Activated naive CD4-positive, alpha-beta T cell treated with anti-CD3 and anti-CD28 coated beads, Interleukin-2, amount 50 U/mL, for 16 hours (primary cell): ENCODE data around the gene C1QL4.
"Not testable (repeated sequence)": the region's sequence is repeated elsewhere in the genome, so short reads cannot be mapped to it uniquely, and the experiment has no call there.

Source experiments
- DNase-seq: peaks from one replicate; pipeline ENCODE4 v3.0.0-alpha.2; 2020

C1QL4 gene

GRCh38 chr12:49297695-49298060 lies 39.3 kb downstream of the C1QL4 start:
- no peak for DNase-seq

DNA sequence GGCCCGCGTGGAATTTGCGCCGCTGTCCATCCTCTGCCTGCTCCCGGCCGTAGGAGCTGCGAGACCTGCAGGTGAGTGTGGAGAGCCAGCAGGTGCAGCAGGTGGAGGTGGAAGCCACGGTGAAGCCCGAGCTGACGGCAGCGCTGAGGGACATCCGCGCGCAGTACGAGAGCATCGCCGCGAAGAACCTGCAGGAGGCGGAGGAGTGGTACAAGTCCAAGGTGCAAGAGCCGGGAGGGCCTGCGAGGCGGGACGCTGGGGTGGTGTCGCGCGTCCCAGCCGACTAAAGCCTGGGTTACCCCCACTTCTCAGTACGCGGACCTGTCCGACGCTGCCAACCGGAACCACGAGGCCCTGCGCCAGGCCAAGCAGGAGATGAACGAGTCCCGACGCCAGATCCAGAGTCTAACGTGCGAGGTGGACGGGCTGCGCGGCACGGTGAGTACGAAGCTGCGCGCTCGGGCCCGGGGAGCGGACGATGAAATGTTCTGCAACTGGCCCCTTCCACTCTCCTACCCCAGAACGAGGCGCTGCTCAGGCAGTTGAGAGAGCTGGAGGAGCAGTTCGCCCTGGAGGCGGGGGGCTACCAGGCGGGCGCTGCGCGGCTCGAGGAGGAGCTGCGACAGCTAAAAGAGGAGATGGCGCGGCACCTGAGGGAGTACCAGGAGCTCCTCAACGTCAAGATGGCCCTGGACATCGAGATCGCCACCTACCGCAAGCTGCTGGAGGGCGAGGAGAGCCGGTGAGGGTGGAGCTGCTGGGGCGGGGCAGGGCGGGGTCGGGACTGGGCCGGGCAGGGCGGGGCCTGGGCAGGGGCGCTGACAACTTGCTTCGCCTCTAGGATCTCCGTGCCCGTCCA lies 39.9 kb downstream of the C1QL4 start:
- peak; percentile 23 for DNase-seq

DNA sequence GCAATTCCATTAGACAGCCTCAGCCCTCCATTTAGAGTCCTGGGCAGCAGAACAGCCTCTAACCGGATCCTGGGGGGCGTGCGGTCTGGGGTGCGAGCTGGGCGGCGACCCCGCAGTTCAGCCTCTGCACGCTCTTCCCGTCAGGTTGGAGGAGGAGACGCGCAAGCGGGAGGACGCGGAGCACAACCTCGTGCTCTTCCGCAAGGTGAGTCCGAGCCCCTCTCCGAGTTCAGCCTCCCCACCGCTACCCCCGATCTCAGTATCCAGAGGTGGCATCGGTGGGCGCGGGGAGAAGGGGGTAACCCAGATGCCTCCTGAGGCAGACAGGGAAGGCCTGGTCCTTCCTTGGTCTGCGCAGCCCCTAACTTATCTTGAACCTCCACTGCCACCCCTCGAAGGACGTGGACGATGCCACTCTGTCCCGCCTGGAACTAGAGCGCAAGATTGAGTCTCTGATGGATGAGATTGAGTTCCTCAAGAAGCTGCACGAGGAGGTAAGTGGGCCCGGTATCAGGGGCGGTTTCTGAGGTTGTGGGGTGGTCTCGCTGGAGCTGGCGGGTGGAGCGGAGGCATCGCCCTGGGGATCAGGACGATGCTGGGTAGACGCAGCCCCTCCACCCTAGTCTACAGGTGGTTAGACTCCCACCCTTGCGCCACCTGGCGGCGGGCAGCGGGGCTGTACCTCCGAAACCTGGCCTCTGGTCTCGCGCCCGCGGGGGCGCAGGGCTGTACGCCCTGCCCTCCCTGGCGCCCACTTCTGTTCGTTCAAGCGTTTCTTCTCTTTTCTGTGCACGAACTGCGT lies 40.8 kb downstream of the C1QL4 start:
- peak; percentile 71 for DNase-seq

DNA sequence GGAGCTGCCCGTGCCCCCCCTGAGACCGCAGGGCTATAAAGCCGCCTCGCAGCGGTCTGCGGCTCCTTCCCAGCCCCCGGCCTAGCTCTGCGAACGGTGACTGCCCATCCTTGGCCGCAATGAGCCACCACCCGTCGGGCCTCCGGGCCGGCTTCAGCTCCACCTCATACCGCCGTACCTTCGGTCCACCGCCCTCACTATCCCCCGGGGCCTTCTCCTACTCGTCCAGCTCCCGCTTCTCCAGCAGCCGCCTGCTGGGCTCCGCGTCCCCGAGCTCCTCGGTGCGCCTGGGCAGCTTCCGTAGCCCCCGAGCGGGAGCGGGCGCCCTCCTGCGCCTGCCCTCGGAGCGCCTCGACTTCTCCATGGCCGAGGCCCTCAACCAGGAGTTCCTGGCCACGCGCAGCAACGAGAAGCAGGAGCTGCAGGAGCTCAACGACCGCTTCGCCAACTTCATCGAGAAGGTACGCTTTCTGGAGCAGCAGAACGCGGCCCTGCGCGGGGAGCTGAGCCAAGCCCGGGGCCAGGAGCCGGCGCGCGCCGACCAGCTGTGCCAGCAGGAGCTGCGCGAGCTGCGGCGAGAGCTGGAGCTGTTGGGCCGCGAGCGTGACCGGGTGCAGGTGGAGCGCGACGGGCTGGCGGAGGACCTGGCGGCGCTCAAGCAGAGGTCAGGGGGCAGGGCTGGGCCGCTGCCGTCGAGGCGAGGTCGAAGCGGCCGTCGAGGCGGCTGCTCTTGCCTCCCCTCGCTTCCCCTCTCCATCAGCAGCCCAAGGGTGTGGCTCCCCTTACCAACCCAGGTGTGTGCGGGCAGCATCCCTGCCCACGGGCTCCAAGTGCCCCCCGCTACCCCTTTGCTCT lies 41.7 kb downstream of the C1QL4 start, which contains the start of gene PRPH:
Gene PRPH, plus strand, starts transcription at position 66 of the 855 bp plus-strand sequence. Its CDS starts 54 bp downstream, at position 120.
- DNase-seq, result no peak

- DNase-seq, result no peak
These were observed 42.2 kb downstream of the C1QL4 start for GRCh38 chr12:49294804-49295081.

DNA sequence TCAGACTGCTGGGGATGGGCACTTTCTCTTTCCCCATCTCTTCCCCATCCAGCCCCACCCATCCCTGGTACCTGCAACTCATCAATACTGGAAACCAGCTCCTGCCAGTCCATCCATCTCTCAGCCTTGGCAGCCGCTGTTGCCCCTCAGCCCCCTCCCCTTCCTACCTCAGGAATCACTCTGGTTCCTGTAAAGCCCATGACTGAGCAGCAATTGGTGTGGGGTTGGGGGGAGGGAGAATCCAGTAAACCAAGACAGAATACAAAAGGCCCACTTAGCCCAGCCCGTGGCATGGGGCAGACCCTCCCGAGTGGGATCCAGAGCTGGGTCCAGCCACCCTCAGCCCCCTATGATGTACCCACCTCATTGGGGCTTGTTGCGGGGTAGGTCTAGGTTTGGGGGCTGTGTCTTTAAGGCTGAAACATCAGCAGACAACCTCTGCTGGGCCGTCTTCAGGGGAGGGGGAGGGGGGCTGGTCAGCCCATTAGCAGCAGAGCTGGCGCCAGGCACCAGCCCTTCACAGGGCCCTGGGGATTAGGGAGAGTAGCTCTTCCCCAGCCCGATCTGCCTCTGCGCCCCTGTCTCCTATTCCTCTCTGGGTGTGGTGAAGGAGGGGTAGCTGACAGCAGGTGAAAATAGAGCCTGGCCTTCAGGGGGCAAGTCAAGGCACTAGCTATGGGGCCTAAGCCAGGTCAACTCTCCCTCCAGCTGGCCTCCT lies 42.7 kb downstream of the C1QL4 start:
- no peak for DNase-seq

GRCh38 chr12:49293056-49293956 lies 43.7 kb downstream of the C1QL4 start:
- DNase-seq, result no peak

DNA sequence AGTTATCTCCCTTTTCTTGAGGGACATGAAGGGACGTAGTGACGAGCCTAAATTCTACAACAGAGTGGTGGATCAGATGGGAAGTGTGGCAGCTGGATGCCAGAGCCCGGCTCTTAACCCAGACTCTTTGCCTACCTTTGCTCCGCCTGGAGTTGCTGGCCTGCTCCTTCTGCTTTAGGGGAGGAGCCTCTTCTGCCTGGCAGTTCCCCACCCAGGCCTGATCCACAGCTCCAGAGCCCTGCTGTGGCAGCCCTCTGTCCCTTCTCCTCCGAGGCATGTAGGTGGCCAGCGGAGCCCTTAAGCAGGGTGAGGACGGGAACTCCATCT lies 44.3 kb downstream of the C1QL4 start:
- DNase-seq, result no peak

GRCh38 chr12:49288922-49289555 lies 47.9 kb downstream of the C1QL4 start:
- DNase-seq, result no peak

- peak; percentile 63 for DNase-seq
These were observed 48.6 kb downstream of the C1QL4 start for GRCh38 chr12:49288412-49288853.

DNA sequence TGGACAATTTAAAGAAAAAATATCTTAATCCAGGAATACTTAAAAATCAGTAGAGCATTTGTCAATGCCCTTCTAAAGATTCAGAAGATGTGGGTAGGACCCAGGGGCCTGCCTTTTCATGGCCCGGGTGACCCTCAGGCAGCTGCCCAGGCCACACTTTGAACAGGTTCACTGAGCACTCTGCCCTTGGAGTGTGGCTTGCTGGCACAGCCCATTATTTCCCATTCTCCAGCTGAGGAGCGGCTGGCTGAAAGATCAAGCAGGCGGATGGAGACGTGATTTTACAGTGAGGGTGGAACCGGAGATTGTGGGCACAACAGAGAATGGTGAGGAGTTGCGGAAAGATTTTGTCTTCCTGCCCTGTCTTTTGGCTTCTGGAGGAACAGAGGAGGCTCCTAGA lies 49.1 kb downstream of the C1QL4 start:
- no peak for DNase-seq

- no peak for DNase-seq
These were observed 52.3 kb downstream of the C1QL4 start for GRCh38 chr12:49284672-49285071.

DNA sequence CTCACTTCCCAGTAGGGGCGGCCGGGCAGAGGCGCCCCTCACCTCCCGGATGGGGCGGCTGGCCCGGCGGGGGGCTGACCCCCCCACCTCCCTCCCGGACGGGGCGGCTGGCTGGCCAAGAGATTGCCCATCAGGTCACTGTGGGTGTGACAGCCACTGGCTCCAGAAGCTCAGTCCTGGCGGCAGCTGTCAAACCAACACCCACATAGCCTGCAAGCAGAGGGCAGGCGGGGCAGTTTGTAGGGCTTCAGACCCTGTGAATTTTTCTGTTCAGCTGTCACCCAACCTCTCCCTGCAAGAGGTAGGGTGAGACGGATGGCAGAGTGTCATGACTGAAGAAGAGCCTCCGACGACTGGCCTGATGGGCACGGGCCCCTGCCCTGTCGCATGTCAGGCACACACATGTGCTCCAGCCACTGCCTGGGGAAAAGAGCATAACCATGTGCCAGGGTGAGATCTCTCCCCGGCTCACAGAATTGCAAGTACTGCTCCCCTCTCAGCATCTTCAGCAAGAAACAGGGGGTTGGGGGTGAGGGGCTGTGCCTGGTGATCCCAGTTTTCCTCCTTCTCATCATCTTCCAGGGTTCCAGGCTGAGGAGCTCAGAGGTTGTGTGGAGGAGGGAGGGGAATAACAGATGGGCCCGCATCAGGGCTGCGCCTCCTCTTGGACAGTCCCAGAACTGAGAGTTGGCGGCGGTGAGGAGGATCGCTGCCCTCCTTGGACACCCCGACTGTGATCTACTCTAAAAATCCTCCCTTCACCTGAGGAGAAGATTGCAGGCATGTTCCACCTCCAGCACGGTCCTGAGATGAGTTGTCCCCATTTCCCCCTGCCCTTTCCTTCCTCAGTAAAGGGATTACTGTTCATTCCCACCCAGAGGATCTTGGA lies 53.2 kb downstream of the C1QL4 start:
- DNase-seq, result no peak

- not testable (repeated sequence) for DNase-seq
These were observed 54.1 kb downstream of the C1QL4 start for GRCh38 chr12:49282740-49283375.
